Suprapubic skin (tissue), 4 donors: ENCODE data around the gene C7.

ENCODE experiments used
- EP300 ChIP-seq: sonication (generic); formaldehyde crosslinking; IDR thresholded peaks from one replicate; pipeline ENCODE4 v1.6.1; 2017; ENCODE audit warnings: antibody characterized with exemption
- POLR2AphosphoS5 ChIP-seq, 3 donors: sonication (generic); formaldehyde crosslinking; IDR thresholded peaks; one replicate each; pipeline ENCODE4 v1.6.1; 2017; ENCODE audit warnings: antibody characterized with exemption in 3 of 3
- TF ChIP-seq, protein P1 (sequence below), 2 donors: fragments of 200-600 bp in 1 of 2; fragments of 450-650 bp in 1 of 2; sonication (generic) in 1 of 2; IDR thresholded peaks; one replicate each; pipeline ENCODE4 v1.5.1; 2016 to 2019; ENCODE audit warnings: antibody characterized with exemption in 2 of 2, mild to moderate bottlenecking in 1 of 2, moderate library complexity in 1 of 2

- TF ChIP-seq, protein P1, sequence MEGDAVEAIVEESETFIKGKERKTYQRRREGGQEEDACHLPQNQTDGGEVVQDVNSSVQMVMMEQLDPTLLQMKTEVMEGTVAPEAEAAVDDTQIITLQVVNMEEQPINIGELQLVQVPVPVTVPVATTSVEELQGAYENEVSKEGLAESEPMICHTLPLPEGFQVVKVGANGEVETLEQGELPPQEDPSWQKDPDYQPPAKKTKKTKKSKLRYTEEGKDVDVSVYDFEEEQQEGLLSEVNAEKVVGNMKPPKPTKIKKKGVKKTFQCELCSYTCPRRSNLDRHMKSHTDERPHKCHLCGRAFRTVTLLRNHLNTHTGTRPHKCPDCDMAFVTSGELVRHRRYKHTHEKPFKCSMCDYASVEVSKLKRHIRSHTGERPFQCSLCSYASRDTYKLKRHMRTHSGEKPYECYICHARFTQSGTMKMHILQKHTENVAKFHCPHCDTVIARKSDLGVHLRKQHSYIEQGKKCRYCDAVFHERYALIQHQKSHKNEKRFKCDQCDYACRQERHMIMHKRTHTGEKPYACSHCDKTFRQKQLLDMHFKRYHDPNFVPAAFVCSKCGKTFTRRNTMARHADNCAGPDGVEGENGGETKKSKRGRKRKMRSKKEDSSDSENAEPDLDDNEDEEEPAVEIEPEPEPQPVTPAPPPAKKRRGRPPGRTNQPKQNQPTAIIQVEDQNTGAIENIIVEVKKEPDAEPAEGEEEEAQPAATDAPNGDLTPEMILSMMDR (IDR thresholded peaks at IDR 0.05): no peak
- no peak for TF ChIP-seq POLR2AphosphoS5 (IDR thresholded peaks at IDR 0.05)
- no peak for TF ChIP-seq EP300
Observed at GRCh38 chr5:40999142-40999541, 89.8 kb downstream of the C7 start.
